HG03066 (cell line): ENCODE measurements around the gene NCOA3.

Experiments
- ATAC-seq: cut with Tn5 transposase; IDR thresholded peaks from one replicate; pipeline ENCODE4 v1.9.1; 2021; ENCODE audit warnings: low read depth; ENCODE audit not compliant: unreplicated experiment

NCOA3 gene

GRCh38 chr20:47622118-47622665, 120.5 kb downstream of the NCOA3 start:
- no peak for ATAC-seq

GRCh38 chr20:47623206-47623605, 121.5 kb downstream of the NCOA3 start:
- ATAC-seq: no peak

GRCh38 chr20:47627540-47627939, 125.9 kb downstream of the NCOA3 start:
- ATAC-seq: no peak

- no peak for ATAC-seq
Observed at GRCh38 chr20:47629907-47630306, 128.2 kb downstream of the NCOA3 start.

- no peak for ATAC-seq
Observed at GRCh38 chr20:47631078-47631477, 129.4 kb downstream of the NCOA3 start.

- ATAC-seq: no peak
Observed at GRCh38 chr20:47635256-47635655, 133.6 kb downstream of the NCOA3 start.

- ATAC-seq: no peak
Observed at GRCh38 chr20:47638851-47639250, 137.2 kb downstream of the NCOA3 start.

- no peak for ATAC-seq
Observed at GRCh38 chr20:47642118-47642517, 140.4 kb downstream of the NCOA3 start.

GRCh38 chr20:47642624-47643023, 140.9 kb downstream of the NCOA3 start:
- ATAC-seq: no peak

GRCh38 chr20:47645632-47646031, 143.9 kb downstream of the NCOA3 start:
- ATAC-seq: no peak

GRCh38 chr20:47647994-47648393, 146.3 kb downstream of the NCOA3 start:
- no peak for ATAC-seq

GRCh38 chr20:47648943-47649342, 147.3 kb downstream of the NCOA3 start:
- ATAC-seq: no peak

GRCh38 chr20:47652301-47652700, 150.6 kb downstream of the NCOA3 start:
- ATAC-seq: no peak

GRCh38 chr20:47652794-47653193, 151.1 kb downstream of the NCOA3 start:
- ATAC-seq: no peak

GRCh38 chr20:47653869-47654268, 152.2 kb downstream of the NCOA3 start:
- ATAC-seq: no peak

- ATAC-seq: no peak
Observed at GRCh38 chr20:47654370-47654769, 152.7 kb downstream of the NCOA3 start.

- no peak for ATAC-seq
Observed at GRCh38 chr20:47655635-47656034, 153.9 kb downstream of the NCOA3 start.

- no peak for ATAC-seq
Observed at GRCh38 chr20:47656318-47656717, 154.6 kb downstream of the NCOA3 start.

GRCh38 chr20:47659904-47660601, 158.4 kb downstream of the NCOA3 start:
- no peak for ATAC-seq

GRCh38 chr20:47660602-47660905, 158.9 kb downstream of the NCOA3 start:
- no peak for ATAC-seq

- ATAC-seq: no peak
Observed at GRCh38 chr20:47660983-47661700, 159.5 kb downstream of the NCOA3 start.

GRCh38 chr20:47661714-47662113, 160.0 kb downstream of the NCOA3 start:
- no peak for ATAC-seq
